IPS-18c (cell line): ENCODE data around the gene TRIP11.
"Not testable (repeated sequence)": the region's sequence is repeated elsewhere in the genome, so short reads cannot be mapped to it uniquely, and the experiment has no call there.

Experiments
- H3K4me3 ChIP-seq: 2 replicates; pipeline ENCODE4 v1.7.0; 2013; ENCODE audit warnings: low read depth, mild to moderate bottlenecking, low read length, moderate library complexity; ENCODE audit not compliant: insufficient read depth
- H3K9me3 ChIP-seq: one replicate; pipeline ENCODE4 v1.6.1; 2013; ENCODE audit warnings: mild to moderate bottlenecking, low read length, moderate library complexity; ENCODE audit not compliant: control insufficient read depth, insufficient read depth

TRIP11 gene

DNA sequence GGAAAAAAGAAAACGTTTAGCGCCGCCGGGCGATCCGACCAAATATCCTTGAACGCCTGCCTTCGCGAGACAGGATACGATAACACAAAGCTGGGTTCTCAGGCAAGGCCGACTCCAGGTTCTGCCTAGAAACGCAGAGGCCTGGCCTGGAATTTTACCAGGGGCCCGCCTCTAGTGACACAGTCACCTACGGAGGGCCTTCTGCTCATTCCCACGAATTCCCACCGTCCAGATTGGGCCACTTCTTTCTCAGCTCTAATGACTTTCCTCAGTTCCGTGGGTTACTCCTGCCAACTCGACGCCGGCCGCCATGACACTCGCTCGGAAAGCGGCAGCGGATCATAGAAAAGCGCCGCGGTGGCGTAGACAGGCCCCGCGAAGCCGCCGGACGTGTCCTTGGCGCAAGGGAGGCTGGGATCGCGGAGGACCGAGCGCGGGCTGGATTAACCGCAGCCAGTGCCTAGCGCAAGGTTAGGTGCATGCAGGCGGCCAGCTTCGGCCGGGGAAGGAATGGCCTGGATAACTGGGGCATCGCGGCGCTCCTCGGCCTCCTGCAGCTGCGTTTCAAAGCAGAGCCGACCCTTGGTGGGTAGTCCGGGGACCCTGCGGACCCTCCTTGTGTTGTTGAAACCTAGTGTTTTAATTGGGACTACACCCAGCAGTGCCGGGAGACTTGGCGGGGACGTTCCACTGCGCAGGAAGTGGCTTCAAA, at the start of gene TRIP11:
Gene TRIP11, minus strand, starts transcription at position 341 of the 712 bp plus-strand sequence. CDS start 374 bp downstream, outside the sequence.
- peak within 1 kb of the TSS; percentile 82 for H3K4me3 ChIP-seq
- no peaks in the 10 kb centered on the region for H3K9me3 ChIP-seq

DNA sequence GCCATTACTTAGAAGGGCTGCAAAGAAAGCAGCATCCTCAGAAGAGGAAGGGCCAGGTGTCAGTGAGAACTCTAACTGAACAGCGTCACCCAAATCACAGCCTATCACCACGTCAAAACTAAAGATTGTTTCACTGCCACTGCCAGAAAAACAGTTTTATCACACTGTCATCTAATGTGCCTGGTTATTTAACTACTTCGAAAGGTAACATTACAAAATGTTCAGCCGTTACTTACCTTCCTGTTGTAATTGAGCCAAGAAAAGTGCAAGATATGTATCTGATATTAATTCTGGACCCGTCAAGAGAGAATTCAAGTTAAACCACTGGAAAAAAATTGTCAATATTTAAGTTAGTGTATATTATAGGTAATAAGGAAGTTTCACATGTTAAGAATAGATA, 48.6 kb upstream of the TRIP11 start:
- Histone ChIP-seq H3K4me3 (no peak overlapping the region), H3K9me3 (no peaks in the 10 kb centered on the region)

DNA sequence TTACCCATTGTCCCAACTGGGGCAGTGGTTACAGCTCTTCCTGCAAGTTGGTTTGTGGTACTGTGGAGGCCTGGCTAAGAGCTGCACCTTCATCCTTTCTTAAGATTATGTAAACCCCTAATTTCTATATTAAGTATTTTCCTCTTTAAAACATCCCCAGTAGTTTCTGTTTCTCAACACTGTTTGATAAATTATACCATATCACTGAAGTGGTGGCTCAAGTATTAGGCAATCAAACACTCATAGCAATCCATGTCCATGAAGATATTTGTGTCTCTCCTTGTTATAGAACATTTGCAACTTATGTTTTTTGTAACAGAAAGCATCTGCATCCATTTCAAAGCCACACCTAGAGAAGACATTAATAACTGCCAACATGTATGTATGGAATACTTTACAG, 34.7 kb upstream of the TRIP11 start:
- Histone ChIP-seq H3K4me3 (no peak overlapping the region), H3K9me3 (no peaks in the 10 kb centered on the region)

DNA sequence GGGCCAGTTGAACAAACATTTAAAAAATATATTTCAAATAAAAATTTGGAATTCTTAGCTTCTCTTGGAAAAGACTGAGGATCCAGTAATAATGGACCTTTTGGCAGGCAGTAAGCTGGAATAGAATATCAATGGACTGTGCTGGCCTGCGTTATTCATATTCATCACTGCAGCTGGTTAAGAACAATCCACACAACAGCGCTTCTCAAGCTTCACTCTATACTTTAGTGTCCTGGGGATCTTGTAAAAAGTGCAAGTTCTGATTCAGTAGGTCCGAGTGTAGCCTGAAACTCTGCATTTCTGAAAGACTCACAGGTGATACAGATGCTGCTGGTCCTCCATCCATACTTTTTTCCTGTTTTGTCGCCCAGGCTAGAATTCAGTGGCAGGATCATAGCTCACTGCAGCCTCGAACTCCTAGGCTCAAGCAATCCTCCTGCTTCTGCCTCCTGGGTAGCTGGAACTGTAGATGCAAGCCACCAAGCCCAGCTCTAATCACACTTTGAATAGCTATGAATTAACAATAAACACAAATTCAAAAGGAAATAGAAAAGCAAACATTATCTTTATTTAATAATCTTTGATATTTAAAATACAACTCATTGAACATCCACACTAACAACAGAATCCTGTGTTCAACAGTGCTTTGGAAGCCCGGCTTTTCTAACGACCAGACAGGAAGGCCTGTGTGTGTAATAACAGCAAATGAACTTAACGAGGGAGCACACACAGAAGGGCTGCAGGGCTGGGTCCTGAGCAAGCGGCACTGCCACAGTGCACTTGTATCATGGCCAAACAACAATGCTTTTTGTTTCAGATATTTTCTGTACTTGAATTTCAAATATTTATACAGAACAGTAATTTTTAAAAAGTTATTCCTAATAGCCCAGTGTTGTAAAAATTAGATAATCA, 18.4 kb upstream of the TRIP11 start:
- Histone ChIP-seq H3K4me3 (no peak overlapping the region), H3K9me3 (no peaks in the 10 kb centered on the region)

DNA sequence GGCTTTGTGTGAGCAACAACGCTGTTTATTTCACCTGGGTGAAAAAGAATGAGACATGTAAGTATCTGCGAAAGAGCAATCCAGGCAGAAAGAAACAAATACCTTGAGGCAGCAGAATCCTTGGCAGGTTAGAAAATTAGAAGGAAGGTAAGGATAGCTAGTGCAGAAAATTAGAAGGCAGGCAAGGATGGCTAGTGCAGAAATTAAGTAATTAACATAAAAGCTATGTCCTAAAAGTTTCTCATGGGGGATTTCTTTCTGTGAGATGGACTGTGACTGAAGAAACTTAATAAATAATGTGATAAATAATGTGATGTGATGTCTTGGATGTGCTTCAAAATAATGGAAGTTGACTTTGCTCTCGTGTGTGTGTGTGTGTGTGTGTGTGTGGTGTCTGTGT, 9.9 kb upstream of the TRIP11 start:
- H3K4me3 ChIP-seq = no peak overlapping the region
- no peaks in the 10 kb centered on the region for H3K9me3 ChIP-seq

DNA sequence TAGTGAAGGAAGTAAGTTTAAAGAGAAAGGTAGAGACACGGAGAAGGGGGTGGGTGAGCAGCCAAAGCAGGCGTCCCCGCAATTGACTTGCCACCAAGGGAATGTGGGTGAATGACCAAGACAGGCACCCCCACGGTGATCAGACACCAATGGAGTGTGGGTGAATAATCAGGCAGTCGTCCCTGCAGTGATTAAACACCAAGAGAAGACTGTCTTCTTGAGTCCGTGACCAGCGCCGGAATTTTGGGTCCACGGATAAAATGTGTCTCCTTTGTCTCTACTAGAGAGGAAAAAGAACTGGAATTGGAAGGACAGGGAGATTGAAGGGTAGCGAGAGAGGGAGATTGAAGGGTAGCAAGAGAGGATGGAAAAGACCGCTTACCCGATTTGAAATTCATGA, 9.4 kb upstream of the TRIP11 start:
- H3K4me3 ChIP-seq, H3K9me3 ChIP-seq: not testable (repeated sequence)

DNA sequence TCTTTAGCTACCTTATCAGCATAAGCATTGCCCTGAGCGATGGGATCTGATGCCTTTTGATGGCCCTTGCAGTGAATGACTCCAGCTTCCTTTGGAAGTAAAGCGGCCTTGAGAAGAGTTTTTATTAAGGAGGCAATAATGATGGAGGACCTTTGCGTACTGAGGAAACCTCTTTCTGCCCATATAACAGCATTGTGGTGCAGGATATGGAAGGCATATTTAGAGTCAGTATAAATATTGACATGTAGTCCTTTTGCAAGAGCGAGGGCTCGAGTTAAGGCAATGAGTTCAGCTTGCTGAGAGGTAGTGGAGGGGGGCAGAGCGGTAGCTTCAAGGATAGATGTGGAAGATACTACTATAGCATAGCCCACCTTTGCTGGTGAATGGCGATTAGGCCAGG, 6.0 kb upstream of the TRIP11 start:
- not testable (repeated sequence) for H3K4me3 ChIP-seq, H3K9me3 ChIP-seq

DNA sequence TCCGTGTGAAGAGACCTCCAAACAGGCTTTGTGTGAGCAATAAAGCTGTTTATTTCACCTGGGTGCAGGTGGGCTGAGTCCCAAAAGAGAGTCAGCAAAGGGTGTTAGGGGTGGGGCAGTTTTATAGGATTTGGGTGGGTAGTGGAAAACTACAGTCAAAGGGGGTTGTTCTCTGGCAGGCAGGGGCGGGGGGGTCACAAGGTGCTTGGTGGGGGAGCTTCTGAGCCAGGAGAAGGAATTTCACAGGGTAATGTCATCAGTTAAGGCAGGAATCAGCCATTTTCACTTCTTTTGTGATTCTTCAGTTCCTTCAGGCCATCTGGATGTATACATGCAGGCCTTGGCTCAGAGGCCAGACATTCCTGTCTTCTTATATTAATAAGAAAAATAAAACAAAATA, 1.9 kb upstream of the TRIP11 start:
- H3K4me3 ChIP-seq, H3K9me3 ChIP-seq: not testable (repeated sequence)

DNA sequence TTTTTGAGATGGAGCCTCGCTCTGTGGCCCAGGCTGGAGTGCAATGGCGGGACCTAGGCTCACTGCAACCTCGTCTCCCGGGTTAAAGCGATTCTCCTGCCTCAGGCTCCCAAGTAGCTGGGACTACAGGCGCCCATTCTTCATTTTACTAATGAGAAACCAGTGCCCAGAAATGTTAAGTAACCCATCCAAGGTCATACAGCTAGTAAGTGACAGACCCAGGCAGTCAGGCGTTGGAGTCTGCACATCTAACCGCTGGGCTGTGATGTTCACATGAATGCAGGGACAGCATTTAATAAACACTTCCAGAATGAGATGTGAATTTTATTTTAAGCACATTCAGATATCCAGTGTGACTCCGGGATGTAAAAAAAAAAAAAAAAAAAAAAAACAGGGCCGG, 1.3 kb upstream of the TRIP11 start:
- peak overlapping the region; percentile 82; the same call in 1 of the 2 replicates for H3K4me3 ChIP-seq

DNA sequence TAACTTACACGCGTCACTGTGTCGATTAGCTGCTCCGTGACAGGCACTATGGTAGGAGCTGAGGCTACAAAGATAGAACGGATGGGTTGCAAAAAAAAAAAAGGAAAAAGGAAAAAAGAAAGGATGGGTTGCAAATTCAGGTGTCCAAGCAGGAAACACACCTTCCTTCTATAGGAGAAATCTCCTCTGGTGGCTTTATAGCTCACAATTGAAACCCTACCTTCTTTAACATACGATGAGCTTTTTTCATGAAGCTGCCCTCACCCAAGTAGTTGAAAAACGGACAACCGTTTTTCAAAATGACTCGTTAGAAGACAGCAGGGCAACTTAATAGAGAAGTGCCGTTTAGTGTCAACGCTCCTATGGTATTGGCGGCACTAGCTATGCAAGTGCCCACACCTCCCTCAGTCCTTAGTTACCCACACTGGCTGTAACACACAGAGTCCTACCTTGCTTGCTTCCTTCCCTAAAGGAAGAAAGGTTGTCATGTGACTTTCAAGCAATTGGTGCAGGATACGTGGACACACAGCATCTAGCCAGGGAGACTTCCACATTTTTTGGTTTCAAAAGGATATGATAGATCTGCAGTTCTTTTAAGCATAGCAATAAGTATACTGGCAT, 682 bp upstream of the TRIP11 start:
- peak overlapping the region; percentile 82 for H3K4me3 ChIP-seq

More for the DNA sequence above, 1.3 kb upstream of the TRIP11 start:
- no peaks in the 10 kb centered on the region for H3K9me3 ChIP-seq

DNA sequence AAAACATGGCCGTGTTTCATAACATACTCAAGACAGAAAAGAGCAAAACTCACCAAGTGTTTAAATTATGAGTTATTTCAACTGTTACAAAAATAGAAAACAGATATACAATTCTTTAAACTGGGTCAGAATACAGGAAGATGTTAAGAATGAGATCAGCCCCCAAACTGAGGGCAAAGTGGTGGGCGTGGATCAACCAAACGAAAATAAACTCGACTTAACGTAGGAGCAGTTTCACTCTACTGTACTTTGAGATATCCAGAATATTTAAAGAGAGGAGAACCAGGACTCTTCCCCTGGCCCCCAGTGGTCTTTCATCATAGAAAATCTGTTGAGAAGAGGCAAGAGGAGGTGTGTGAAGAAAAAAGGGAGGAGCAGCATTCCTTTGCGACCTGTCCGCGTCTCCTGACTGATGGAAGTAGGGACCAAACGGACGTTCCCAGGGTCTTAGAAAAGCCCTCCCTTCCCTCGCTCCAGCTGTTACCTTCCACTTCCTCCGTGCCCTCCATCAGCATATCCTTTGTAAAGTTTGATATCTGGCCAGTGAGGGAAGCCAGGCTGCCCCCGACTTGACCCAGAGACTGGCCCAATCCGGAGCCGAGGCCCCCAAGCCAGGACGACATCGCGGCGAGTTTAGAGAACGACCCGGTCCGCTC, 668 bp downstream of the TRIP11 start:
- Histone ChIP-seq H3K4me3 (peak overlapping the region; percentile 82), H3K9me3 (no peaks in the 10 kb centered on the region)

More for the DNA sequence above, 682 bp upstream of the TRIP11 start:
- H3K9me3 ChIP-seq = no peaks in the 10 kb centered on the region

DNA sequence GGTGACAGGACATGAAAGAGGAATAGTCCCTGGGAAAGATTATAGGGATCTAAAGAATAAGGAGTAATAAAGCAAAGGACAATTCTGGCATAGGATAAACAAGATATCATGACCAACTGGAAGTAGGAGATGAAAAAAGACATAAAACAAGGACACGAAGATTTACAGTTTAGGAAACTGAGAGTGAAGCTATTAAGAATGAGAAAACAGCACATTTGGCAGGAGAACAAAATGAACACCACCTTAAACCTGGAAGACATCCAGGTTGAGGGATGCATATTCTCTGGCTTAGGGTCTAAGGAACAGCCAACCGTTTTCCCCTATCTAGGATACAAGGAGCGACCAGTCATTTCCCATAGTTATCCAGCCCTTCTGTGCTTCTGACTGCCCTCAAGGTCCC, 1.9 kb downstream of the TRIP11 start:
- no peak overlapping the region for H3K4me3 ChIP-seq
- no peaks in the 10 kb centered on the region for H3K9me3 ChIP-seq

DNA sequence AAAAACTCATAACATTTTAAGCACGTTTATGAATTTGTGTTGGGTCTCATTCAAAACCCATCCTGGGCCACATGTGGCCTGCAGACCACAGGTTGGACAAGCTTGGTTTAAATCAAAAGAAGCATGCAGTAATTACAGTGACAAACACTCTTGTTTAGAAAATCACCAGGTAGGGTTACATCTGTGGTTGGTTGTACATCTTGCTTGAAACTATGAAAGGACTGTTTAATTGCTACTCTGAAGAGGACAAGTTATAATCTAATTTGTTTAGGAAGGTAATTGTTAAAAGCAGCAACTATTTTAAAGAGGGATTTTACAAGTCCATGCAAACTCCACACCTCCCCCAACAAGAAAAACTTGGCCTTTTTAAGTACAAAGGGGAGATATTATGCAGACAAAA, 4.0 kb downstream of the TRIP11 start:
- no peaks in the 10 kb centered on the region for H3K9me3 ChIP-seq

DNA sequence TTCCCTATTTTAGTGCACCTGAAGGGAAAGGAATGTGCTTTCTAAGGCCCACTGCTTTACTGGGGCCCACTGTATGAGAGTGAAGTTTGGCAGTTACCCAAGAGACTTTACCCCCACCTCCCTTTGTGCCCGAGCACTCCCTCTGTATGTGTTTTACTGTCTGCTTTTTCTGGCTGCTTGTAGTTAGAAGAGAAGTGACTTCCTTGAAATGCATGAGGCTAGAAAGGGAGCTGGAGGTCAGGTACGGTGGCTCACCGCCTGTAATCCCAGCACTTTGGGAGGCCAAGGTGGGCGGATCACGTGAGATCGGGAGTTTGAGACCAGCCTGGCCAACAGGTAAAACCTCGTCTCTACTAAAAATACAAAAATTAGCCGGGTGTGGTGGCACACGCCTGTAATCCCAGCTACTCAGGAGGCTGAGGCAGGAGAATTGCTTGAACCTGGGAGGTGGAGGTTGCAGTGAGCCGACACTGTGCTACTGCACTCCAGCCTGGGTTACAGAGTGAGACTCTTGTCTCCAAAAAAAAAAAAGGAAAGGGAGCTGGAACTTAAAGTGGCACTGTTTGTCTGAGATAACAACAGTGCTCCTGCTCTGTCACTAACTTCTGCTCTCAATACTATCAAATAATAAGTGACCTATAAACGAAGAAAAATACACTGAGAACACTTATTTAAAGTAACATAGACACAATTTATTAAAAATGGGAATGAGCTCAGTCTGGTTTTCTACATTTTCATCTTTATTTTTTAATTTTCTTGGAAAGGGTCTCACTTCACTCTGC, 5.8 kb downstream of the TRIP11 start:
- H3K9me3 ChIP-seq = no peaks in the 10 kb centered on the region

More for the DNA sequence above, 4.0 kb downstream of the TRIP11 start:
- no peak overlapping the region for H3K4me3 ChIP-seq

DNA sequence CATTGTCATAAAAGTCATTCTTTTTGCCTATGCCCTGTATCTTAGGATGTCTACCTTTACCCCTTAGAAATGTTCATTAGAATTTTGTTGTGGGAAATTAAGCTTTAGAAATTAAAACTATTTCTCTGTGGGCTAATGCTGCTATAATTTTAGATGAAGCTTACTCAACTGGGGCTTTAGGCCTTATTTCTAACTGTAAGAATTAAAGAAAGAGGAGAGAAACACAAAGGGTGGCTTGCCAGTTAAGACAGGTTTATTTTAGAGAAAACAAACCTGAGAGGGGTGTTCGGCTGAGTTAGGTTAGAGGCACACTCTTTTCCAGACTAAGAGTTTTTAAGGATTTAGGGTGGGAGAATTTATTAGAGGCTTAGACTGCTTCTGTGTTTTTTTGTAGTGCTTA, 6.4 kb downstream of the TRIP11 start:
- H3K4me3 ChIP-seq = no peak overlapping the region

More for the DNA sequence above, 5.8 kb downstream of the TRIP11 start:
- no peak overlapping the region for H3K4me3 ChIP-seq

DNA sequence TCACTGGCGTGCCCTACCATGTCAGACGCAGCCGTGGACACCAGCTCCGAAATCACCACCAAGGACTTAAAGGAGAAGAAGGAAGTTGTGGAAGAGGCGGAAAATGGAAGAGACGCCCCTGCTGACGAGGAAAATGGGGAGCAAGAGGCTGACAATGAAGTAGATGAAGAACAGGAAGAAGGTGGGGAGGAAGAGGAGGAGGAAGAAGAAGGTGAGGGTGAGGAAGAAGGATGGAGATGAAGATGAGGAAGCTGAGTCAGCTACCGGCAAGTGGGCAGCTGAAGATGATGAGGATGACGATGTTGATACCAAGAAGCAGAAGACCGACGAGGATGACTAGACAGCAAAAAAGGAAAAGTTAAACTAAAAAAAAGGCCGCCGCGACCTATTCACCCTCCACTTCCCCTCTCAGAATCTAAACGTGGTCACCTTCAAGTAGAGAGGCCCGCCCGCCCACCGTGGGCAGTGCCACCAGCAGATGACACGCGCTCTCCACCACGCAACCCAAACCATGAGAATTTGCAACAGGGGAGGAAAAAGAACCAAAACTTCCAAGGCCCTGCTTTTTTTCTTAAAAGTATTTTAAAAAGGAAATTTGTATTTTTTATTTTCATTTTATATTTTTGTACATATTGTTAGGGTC, 13.2 kb downstream of the TRIP11 start:
- no peak overlapping the region for H3K4me3 ChIP-seq
- H3K9me3 ChIP-seq = no peaks in the 10 kb centered on the region

More for the DNA sequence above, 6.4 kb downstream of the TRIP11 start:
- no peaks in the 10 kb centered on the region for H3K9me3 ChIP-seq
